Measurements from ENCODE around the gene HNRNPUL2. TPM values are rescaled to one million over a fixed set of nuclear protein-coding genes. Genes with fewer than 3 reads are reported as not detected.
A peak's percentile ranks its signal among the peaks of the same experiment; 100 is the strongest.

The HNRNPUL2 gene
- total and polyA plus RNA-seq, 10 of the 15 experiments (the other 5 are each of a cell fraction or from before 2014, with no cell fraction given): 1.6 to 72.2 (median 14.9) TPM

DNA sequence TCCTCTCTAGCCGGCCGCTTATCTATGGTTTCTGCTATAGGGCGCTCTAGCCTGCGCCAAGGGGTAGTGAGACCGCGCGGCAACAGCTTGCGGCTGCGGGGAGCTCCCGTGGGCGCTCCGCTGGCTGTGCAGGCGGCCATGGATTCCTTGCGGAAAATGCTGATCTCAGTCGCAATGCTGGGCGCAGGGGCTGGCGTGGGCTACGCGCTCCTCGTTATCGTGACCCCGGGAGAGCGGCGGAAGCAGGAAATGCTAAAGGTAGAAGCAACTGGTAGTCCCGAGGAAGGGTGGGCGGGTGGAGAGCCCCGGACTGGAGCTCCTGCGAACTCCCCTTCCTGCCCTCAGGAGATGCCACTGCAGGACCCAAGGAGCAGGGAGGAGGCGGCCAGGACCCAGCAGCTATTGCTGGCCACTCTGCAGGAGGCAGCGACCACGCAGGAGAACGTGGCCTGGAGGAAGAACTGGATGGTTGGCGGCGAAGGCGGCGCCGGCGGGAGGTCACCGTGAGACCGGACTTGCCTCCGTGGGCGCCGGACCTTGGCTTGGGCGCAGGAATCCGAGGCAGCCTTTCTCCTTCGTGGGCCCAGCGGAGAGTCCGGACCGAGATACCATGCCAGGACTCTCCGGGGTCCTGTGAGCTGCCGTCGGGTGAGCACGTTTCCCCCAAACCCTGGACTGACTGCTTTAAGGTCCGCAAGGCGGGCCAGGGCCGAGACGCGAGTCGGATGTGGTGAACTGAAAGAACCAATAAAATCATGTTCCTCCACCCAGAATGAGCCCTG lies 55.5 kb downstream of the HNRNPUL2 start, which contains the start of the genes LBHD1 and UQCC3 (continued):
- TF ChIP-seq MXI1 (IDR thresholded peaks at IDR 0.05; ENCODE audit: low read depth, low read length) (0 out of 2 replicates have a peak, but pooled peaks have one; percentile 7), ZZZ3 (IDR thresholded peaks at IDR 0.05; ENCODE audit: control insufficient read depth, insufficient read length, low read depth) (no peak), NFXL1 (IDR thresholded peaks at IDR 0.05; ENCODE audit: borderline replicate concordance) (no peak), STAT1 (conservative IDR thresholded peaks at IDR 0.05) (0 out of 2 replicates have a peak, but pooled peaks have one; percentile 56), JUND (IDR thresholded peaks at IDR 0.05; ENCODE audit: low read depth, low read length) (no peak), DPF2 (IDR thresholded peaks at IDR 0.05) (peak; percentile 67), SUPT20H (IDR thresholded peaks at IDR 0.05; ENCODE audit: borderline replicate concordance, control insufficient read depth, low read depth, low read length) (no peak), SREBF1 (IDR thresholded peaks at IDR 0.05; ENCODE audit: low read length) (no peak), EGR1 (IDR thresholded peaks at IDR 0.05; ENCODE audit: borderline replicate concordance in 1 of 2, low read depth in 2 of 2, low read length in 2 of 2) (peak in 1 of 2 experiments; percentile 48; a peak in 1 of 3 replicates), NRF1 (conservative IDR thresholded peaks at IDR 0.05; ENCODE audit: low read depth, low read length) (no peak), ZNF622 (IDR thresholded peaks at IDR 0.05) (no peak), BCL11A (IDR thresholded peaks at IDR 0.05; ENCODE audit: low read depth, low read length) (0 out of 2 replicates have a peak, but pooled peaks have one; percentile 1), PML (IDR thresholded peaks at IDR 0.05; ENCODE audit: low read length) (peak; percentile 90), HCFC1 (IDR thresholded peaks at IDR 0.05; ENCODE audit: low read length) (peak; percentile 60; the same call in 1 of the 2 replicates), RAD21 (IDR thresholded peaks at IDR 0.05; ENCODE audit: insufficient read depth, low read depth, low read length) (no peak), TCF7 (IDR thresholded peaks at IDR 0.05; ENCODE audit: borderline replicate concordance) (peak; percentile 54; the same call in 1 of the 2 replicates), NFYA (IDR thresholded peaks at IDR 0.05; ENCODE audit: borderline replicate concordance, low read depth, low read length) (no peak), POLR2A (IDR thresholded peaks at IDR 0.05; ENCODE audit: low read depth, low read length) (peak; percentile 82), SMC3 (IDR thresholded peaks at IDR 0.05; ENCODE audit: borderline replicate concordance, low read length) (no peak)
- TF ChIP-seq, protein P1, sequence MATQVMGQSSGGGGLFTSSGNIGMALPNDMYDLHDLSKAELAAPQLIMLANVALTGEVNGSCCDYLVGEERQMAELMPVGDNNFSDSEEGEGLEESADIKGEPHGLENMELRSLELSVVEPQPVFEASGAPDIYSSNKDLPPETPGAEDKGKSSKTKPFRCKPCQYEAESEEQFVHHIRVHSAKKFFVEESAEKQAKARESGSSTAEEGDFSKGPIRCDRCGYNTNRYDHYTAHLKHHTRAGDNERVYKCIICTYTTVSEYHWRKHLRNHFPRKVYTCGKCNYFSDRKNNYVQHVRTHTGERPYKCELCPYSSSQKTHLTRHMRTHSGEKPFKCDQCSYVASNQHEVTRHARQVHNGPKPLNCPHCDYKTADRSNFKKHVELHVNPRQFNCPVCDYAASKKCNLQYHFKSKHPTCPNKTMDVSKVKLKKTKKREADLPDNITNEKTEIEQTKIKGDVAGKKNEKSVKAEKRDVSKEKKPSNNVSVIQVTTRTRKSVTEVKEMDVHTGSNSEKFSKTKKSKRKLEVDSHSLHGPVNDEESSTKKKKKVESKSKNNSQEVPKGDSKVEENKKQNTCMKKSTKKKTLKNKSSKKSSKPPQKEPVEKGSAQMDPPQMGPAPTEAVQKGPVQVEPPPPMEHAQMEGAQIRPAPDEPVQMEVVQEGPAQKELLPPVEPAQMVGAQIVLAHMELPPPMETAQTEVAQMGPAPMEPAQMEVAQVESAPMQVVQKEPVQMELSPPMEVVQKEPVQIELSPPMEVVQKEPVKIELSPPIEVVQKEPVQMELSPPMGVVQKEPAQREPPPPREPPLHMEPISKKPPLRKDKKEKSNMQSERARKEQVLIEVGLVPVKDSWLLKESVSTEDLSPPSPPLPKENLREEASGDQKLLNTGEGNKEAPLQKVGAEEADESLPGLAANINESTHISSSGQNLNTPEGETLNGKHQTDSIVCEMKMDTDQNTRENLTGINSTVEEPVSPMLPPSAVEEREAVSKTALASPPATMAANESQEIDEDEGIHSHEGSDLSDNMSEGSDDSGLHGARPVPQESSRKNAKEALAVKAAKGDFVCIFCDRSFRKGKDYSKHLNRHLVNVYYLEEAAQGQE (IDR thresholded peaks at IDR 0.05; ENCODE audit: low read depth, low read length): no peak
- TF ChIP-seq, protein P2, sequence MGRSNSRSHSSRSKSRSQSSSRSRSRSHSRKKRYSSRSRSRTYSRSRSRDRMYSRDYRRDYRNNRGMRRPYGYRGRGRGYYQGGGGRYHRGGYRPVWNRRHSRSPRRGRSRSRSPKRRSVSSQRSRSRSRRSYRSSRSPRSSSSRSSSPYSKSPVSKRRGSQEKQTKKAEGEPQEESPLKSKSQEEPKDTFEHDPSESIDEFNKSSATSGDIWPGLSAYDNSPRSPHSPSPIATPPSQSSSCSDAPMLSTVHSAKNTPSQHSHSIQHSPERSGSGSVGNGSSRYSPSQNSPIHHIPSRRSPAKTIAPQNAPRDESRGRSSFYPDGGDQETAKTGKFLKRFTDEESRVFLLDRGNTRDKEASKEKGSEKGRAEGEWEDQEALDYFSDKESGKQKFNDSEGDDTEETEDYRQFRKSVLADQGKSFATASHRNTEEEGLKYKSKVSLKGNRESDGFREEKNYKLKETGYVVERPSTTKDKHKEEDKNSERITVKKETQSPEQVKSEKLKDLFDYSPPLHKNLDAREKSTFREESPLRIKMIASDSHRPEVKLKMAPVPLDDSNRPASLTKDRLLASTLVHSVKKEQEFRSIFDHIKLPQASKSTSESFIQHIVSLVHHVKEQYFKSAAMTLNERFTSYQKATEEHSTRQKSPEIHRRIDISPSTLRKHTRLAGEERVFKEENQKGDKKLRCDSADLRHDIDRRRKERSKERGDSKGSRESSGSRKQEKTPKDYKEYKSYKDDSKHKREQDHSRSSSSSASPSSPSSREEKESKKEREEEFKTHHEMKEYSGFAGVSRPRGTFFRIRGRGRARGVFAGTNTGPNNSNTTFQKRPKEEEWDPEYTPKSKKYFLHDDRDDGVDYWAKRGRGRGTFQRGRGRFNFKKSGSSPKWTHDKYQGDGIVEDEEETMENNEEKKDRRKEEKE (IDR thresholded peaks at IDR 0.05): no peak

Data from GM12878 (cell line).